ENCODE results near the gene FTCD.

DNA sequence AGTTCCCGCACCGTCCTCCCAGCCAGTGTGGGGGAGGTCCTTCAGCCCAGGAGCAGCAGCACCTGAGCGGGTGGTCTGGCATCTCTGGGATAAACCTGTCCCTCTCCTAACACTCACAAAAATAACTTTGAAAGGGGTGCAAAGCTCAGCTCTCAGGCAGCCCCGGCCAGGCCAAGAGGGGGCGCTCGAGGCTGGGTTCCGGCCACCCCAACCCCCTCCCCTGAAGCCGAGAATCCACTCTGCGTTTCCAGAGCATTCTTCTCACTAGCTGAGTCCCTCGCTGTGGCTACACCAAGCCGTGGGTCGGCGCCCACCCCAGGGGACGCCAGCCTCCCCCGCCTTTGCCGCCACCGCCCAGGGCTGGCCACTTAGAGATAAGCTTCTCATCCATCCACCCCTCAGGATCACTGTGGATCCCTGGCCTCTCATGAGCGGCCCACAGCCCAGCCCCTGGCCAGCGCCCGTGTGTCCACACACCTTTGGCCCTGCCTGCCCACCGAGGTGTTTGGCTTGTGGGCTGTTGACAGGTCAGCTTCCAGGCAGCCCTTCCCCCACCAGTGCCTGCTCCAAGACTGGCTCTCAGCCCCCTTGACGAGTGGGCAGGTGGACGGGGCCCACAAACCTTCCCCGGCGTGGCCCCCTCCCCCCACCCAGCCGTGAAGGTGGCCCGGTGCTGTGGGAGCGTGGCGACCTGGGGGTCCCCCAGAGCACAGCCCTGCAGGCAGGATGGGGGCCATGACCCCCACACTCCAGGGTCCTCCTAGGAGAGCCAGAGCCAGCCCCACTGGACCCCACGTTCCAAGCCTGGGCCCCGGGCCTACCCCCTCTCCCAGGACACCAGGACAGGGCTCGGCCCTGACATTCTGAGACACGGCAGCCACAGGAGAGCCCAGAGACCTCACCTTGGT is 1.9 kb downstream of the FTCD start:
- TF ChIP-seq, protein P1, sequence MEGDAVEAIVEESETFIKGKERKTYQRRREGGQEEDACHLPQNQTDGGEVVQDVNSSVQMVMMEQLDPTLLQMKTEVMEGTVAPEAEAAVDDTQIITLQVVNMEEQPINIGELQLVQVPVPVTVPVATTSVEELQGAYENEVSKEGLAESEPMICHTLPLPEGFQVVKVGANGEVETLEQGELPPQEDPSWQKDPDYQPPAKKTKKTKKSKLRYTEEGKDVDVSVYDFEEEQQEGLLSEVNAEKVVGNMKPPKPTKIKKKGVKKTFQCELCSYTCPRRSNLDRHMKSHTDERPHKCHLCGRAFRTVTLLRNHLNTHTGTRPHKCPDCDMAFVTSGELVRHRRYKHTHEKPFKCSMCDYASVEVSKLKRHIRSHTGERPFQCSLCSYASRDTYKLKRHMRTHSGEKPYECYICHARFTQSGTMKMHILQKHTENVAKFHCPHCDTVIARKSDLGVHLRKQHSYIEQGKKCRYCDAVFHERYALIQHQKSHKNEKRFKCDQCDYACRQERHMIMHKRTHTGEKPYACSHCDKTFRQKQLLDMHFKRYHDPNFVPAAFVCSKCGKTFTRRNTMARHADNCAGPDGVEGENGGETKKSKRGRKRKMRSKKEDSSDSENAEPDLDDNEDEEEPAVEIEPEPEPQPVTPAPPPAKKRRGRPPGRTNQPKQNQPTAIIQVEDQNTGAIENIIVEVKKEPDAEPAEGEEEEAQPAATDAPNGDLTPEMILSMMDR (conservative IDR thresholded peaks at IDR 0.05) = peak; percentile 61
- TF ChIP-seq EZH2 (IDR thresholded peaks at IDR 0.05; ENCODE audit: low read depth) = no peak
